H1 (cell line): ENCODE results near the gene UQCC3. TPM values are rescaled to one million over a fixed set of nuclear protein-coding genes. Genes with fewer than 3 reads are reported as not detected.
A peak's percentile ranks its signal among the peaks of the same experiment; 100 is the strongest.

Experiments used
- CTCF ChIA-PET: fragments of 300-600 bp; sonication (Branson Sonifier 250); formaldehyde crosslinking; loops from one replicate; lab custom pipeline; 2021; ENCODE audit not compliant: partially characterized antibody; lab: Charles Lee
- POLR2A ChIA-PET: fragments of 300-600 bp; sonication (Branson Sonifier 250); formaldehyde crosslinking; loops from one replicate; lab custom pipeline; 2021; ENCODE audit warnings: inconsistent platforms; ENCODE audit not compliant: partially characterized antibody; lab: Charles Lee
- DNase-seq, 2 experiments: peaks; one replicate each; pipeline versions ENCODE4 v3.0.0 to v3.0.0-alpha.2; 2010 to 2022; ENCODE audit warnings: low spot score in 2 of 2, low read depth in 1 of 2, mixed read lengths in 1 of 2
- FAIRE-seq: peaks from 2 replicates; lab custom pipeline; 2011; peaks lifted over from hg19 to GRCh38; lab: Jason Lieb, UNC
- H2AFZ ChIP-seq: 2 replicates; pipeline ENCODE4 v1.8.1; 2012; ENCODE audit warnings: low read length, inconsistent platforms
- H2AK5ac ChIP-seq: 2 replicates; pipeline ENCODE4 v1.6.1; 2013; ENCODE audit warnings: low read depth, low read length
- H2BK120ac ChIP-seq: replicated peaks from 2 replicates; pipeline ENCODE3; 2013; ENCODE audit warnings: low read depth, low read length, inconsistent platforms
- H2BK12ac ChIP-seq: 2 replicates; pipeline ENCODE4 v1.6.1; 2013; ENCODE audit warnings: low read depth, low read length
- H2BK15ac ChIP-seq: 2 replicates; pipeline ENCODE4 v1.6.1; 2013; ENCODE audit warnings: low read length
- H2BK20ac ChIP-seq: 2 replicates; pipeline ENCODE4 v1.6.1; 2013; ENCODE audit warnings: low read length
- H2BK5ac ChIP-seq: 2 replicates; pipeline ENCODE4 v1.6.1; 2013; ENCODE audit warnings: low read depth, low read length
- H3K14ac ChIP-seq: 2 replicates; pipeline ENCODE4 v1.6.1; 2013; ENCODE audit warnings: inconsistent platforms; ENCODE audit not compliant: insufficient read length
- H3K18ac ChIP-seq: 2 replicates; pipeline ENCODE4 v1.6.1; 2013; ENCODE audit warnings: low read length; ENCODE audit errors: extremely low read depth
- H3K23ac ChIP-seq: 2 replicates; pipeline ENCODE4 v1.6.1; 2013; ENCODE audit warnings: inconsistent platforms; ENCODE audit not compliant: insufficient read length
- H3K23me2 ChIP-seq: 2 replicates; pipeline ENCODE4 v1.6.1; 2013; ENCODE audit warnings: low read depth, low read length
- H3K27ac ChIP-seq: 2 replicates; pipeline ENCODE4 v1.6.1; 2011; ENCODE audit warnings: low read depth, low read length, inconsistent platforms
- H3K27me3 ChIP-seq, 4 experiments: replicated peaks in 1 of 4; 1 replicate in 1 of 4; 2 replicates in 3 of 4; pipeline versions ENCODE4 v1.6.1 to v1.8.1; 2011 to 2013; ENCODE audit warnings: low read length in 3 of 4, mild to moderate bottlenecking in 3 of 4, inconsistent platforms in 2 of 4, mixed read lengths in 2 of 4, moderate library complexity in 1 of 4; ENCODE audit not compliant: control insufficient read depth in 3 of 4, insufficient read depth in 3 of 4; ENCODE audit errors: extremely low read depth in 1 of 4
- H3K36me3 ChIP-seq, 4 experiments: 2 replicates each; pipeline versions ENCODE4 v1.6.1 to v1.8.1; 2011 to 2013; ENCODE audit warnings: mild to moderate bottlenecking in 4 of 4, low read length in 3 of 4, moderate library complexity in 2 of 4, control low read depth in 1 of 4, inconsistent platforms in 1 of 4; ENCODE audit not compliant: insufficient read depth in 4 of 4, control insufficient read depth in 2 of 4
- H3K4ac ChIP-seq: replicated peaks from 2 replicates; pipeline ENCODE3; 2013; ENCODE audit warnings: low read length, low read depth, mixed read lengths, inconsistent platforms; ENCODE audit not compliant: insufficient read length
- H3K4me1 ChIP-seq, 4 experiments: replicated peaks in 1 of 4; 1 replicate in 1 of 4; 2 replicates in 3 of 4; pipeline versions ENCODE4 v1.6.1 to v1.8.1; 2011 to 2013; ENCODE audit warnings: low read length in 3 of 4, inconsistent platforms in 2 of 4, mixed read lengths in 1 of 4; ENCODE audit not compliant: insufficient read depth in 4 of 4, control insufficient read depth in 3 of 4
- H3K4me2 ChIP-seq, 2 experiments: 2 replicates each; pipeline versions ENCODE4 v1.6.1 to v1.8.1; 2011 to 2013; ENCODE audit warnings: low read depth in 2 of 2, low read length in 2 of 2, control low read depth in 1 of 2, inconsistent platforms in 1 of 2, mild to moderate bottlenecking in 1 of 2; ENCODE audit not compliant: insufficient read depth in 1 of 2
- H3K4me3 ChIP-seq, 4 experiments: fragments of 200-600, 300-600 bp in 1 of 4; sonication (generic), shearing (Covaris generic), sonication (Bioruptor Twin) in 1 of 4; 2 replicates each; pipeline versions ENCODE4 v1.5.1 to v1.8.1; 2011 to 2016; ENCODE audit warnings: low read length in 4 of 4, low read depth in 3 of 4, control low read depth in 2 of 4, inconsistent platforms in 2 of 4, mild to moderate bottlenecking in 2 of 4, mixed read lengths in 1 of 4, moderate library complexity in 1 of 4; ENCODE audit not compliant: insufficient read depth in 2 of 4; ENCODE audit errors: extremely low read depth in 1 of 4
- H3K56ac ChIP-seq: replicated peaks from 2 replicates; pipeline ENCODE3; 2013; ENCODE audit warnings: low read depth, mild to moderate bottlenecking, mixed read lengths, low read length, inconsistent platforms; ENCODE audit not compliant: insufficient read length
- H3K79me1 ChIP-seq: 2 replicates; pipeline ENCODE4 v1.6.1; 2013; ENCODE audit warnings: low read depth, low read length, control low read depth
- H3K79me2 ChIP-seq, 2 experiments: 2 replicates each; pipeline versions ENCODE4 v1.6.1 to v1.8.1; 2012 to 2013; ENCODE audit warnings: low read length in 2 of 2, mild to moderate bottlenecking in 2 of 2, inconsistent platforms in 1 of 2; ENCODE audit not compliant: insufficient read depth in 2 of 2, control insufficient read depth in 1 of 2
- H3K9ac ChIP-seq, 4 experiments: replicated peaks in 1 of 4; 1 replicate in 1 of 4; 2 replicates in 3 of 4; pipeline versions ENCODE4 v1.6.1 to v1.8.1; 2011 to 2013; ENCODE audit warnings: low read depth in 3 of 4, low read length in 3 of 4, control low read depth in 2 of 4, mild to moderate bottlenecking in 2 of 4, moderate library complexity in 2 of 4, inconsistent platforms in 1 of 4; ENCODE audit errors: extremely low read depth in 1 of 4
- H3K9me3 ChIP-seq, 2 experiments: 2 replicates each; pipeline versions ENCODE4 v1.6.1 to v1.8.1; 2012 to 2013; ENCODE audit warnings: mild to moderate bottlenecking in 2 of 2, moderate library complexity in 2 of 2, control low read depth in 1 of 2, inconsistent platforms in 1 of 2, low read depth in 1 of 2, low read length in 1 of 2, mixed read lengths in 1 of 2; ENCODE audit not compliant: insufficient read depth in 2 of 2
- H4K20me1 ChIP-seq, 2 experiments: replicated peaks in 1 of 2; 2 replicates each; pipeline versions ENCODE3 to v1.8.1; 2011 to 2013; ENCODE audit warnings: inconsistent platforms in 2 of 2, low read length in 2 of 2, mild to moderate bottlenecking in 1 of 2; ENCODE audit not compliant: insufficient read depth in 2 of 2, control insufficient read depth in 1 of 2
- H4K5ac ChIP-seq: 2 replicates; pipeline ENCODE4 v1.6.1; 2013; ENCODE audit warnings: low read length, low read depth, mixed read lengths, inconsistent platforms; ENCODE audit not compliant: insufficient read length
- H4K8ac ChIP-seq: 2 replicates; pipeline ENCODE4 v1.8.0; 2013; ENCODE audit warnings: mild to moderate bottlenecking, moderate library complexity, low read length, inconsistent platforms; ENCODE audit not compliant: insufficient read depth; ENCODE audit errors: extremely low read depth
- H4K91ac ChIP-seq: replicated peaks from 2 replicates; pipeline ENCODE3; 2013; ENCODE audit warnings: low read length, mixed read lengths, inconsistent platforms; ENCODE audit not compliant: insufficient read length
- CBX5 ChIP-seq: fragments of 300-800, 300-1000 bp; sonication (generic); IDR thresholded peaks from 2 replicates; pipeline ENCODE4 v1.7.1; 2016; ENCODE audit warnings: antibody characterized with exemption, low read length, low read depth
- EGR1 ChIP-seq: IDR thresholded peaks from 2 replicates; pipeline ENCODE4 v1.6.1; 2011; ENCODE audit warnings: low read depth, low read length, borderline replicate concordance
- WGBS, 2 experiments: shearing (Covaris generic) in 1 of 2; methylation state at CpG; one replicate each; pipeline versions ENCODE4 v1.1.6 to v1.1.7; 2013 to 2015; ENCODE audit warnings: low lambda C conversion rate in 2 of 2, mixed read lengths in 2 of 2, inconsistent platforms in 1 of 2, low coverage in 1 of 2, missing lambda C conversion rate in 1 of 2; ENCODE audit not compliant: insufficient replicate concordance in 2 of 2, insufficient coverage in 1 of 2, insufficient read length in 1 of 2; ENCODE audit errors: extremely low coverage in 1 of 2, missing lambda C conversion rate in 1 of 2; 5-methylcytosine and 5-hydroxymethylcytosine counted together
- polyA plus RNA-seq, 7 experiments: library from polyadenylated mRNA; depleted of rRNA in 3 of 7; stranded (reverse) in 5 of 7; unstranded in 2 of 7; fragments of >200 nt in 5 of 7; fragments of 200-250 nt in 2 of 7; gene quantifications; 1 replicate in 5 of 7; 2 replicates in 1 of 7; 4 replicates in 1 of 7; pipeline versions ENCODE4 v1.2.1 to v1.2.3, GENCODE V29; 2011 to 2013; ENCODE audit warnings: missing spikeins in 2 of 7, mixed read lengths in 2 of 7
- total RNA-seq: library from RNA; stranded (reverse); fragmentation: NEBNext Ultra II Directional; extraction: Animal tissue kit (Norgen Biotek cat#: 25700); gene quantifications from 2 replicates; pipeline ENCODE4 v1.2.1, GENCODE V29; 2021

UQCC3 gene
- total and polyA plus RNA-seq, 2 of the 8 experiments (the other 6 are each of a cell fraction or from before 2014, with no cell fraction given), result 14.2 to 15.7 TPM

DNA sequence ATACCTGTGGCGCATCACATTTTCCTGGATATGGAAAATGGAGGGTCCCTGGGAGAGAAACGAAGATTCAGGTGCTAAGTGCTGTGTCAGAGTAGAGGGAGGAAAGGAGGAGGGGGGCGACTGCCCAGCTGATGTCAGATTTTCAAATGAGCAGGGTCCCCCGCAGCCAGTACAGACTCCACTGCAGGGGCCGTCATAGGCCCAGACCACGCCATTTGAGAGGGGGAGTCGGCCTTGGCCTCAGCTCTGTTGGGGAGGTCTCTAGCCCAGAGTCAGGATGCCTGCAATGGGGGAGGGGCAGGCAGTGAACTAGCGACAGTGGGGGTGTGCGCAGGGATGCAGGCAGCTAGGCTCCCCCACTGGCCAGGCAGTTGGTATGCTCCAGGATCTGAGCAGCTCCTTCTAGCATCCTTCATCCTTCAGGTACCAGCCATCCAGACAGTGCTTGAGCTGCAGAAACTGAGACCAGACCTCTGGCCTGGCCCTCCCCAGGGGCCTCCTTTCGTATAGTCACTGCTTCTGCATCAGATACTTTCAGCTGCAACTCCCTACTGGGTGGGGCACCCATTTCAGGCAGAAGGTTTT lies 35.9 kb downstream of the UQCC3 start, which contains the start of the genes BSCL2 and GNG3:
TSS of gene BSCL2 (minus strand) at position 148 of the 585 bp plus-strand sequence. CDS start 229 bp downstream, outside the sequence.
TSS of gene GNG3 (plus strand) at position 400 of the 585 bp plus-strand sequence. CDS start 620 bp downstream, outside the sequence.
- Histone ChIP-seq H3K36me3 (peaks cover 4 to 19% (median 9%) of the 10 kb centered on the region in 4 experiments; a peak in 7 of 8 replicates), H3K4me1 (peaks cover 7 to 34% (median 20%) of the 10 kb centered on the region in 4 experiments)
- POLR2A ChIA-PET, result interaction anchor here (0.6 to 61.4 kb wide), 27 partner anchors 9 to 420 kb away, joined by 3 to 2041 read pairs (median 9); partner anchors contain the start of genes C11orf98, CSKMT, EEF1G and EML3
- TF ChIP-seq CBX5 (no peak), EGR1 (peak; percentile 86; the same call in 1 of the 2 replicates)

More for the DNA sequence above, 35.9 kb downstream of the UQCC3 start, which contains the start of the genes BSCL2 and GNG3:
- H4K5ac ChIP-seq, result peak within 1 kb of the TSS; percentile 38
- H3K56ac ChIP-seq, result no peak within 1 kb of the TSS
- no peaks in the 10 kb centered on the region; the same call in 1 of the 2 replicates for H3K79me1 ChIP-seq
- peaks cover 22% of the 10 kb centered on the region for H3K23me2 ChIP-seq
- 0 out of 2 replicates have a peak within 1 kb of the TSS, but pooled peaks have one; percentile 7 for H4K8ac ChIP-seq
- H2BK120ac ChIP-seq, result peak within 1 kb of the TSS; percentile 72
- H3K4me3 ChIP-seq, result peak within 1 kb of the TSS; percentile 68 to 89 (median 84)
- peak within 1 kb of the TSS; percentile 79 for H3K18ac ChIP-seq
- peak within 1 kb of the TSS; percentile 25 for H2AK5ac ChIP-seq
- no peak within 1 kb of the TSS for H3K23ac ChIP-seq
- H3K27ac ChIP-seq, result peak within 1 kb of the TSS; percentile 46
- peak within 1 kb of the TSS in 3 of 4 experiments; percentile 52 to 76 (median 74); a peak in 6 of 7 replicates for H3K9ac ChIP-seq
- H3K4ac ChIP-seq, result peak within 1 kb of the TSS; percentile 75
- H3K79me2 ChIP-seq, result peaks cover 0 to 7% of the 10 kb centered on the region in 2 experiments; a peak in 1 of 4 replicates
- no peaks in the 10 kb centered on the region for H4K20me1 ChIP-seq
- DNase-seq (peak; percentile 93 to 96), FAIRE-seq (peak; percentile 28)
- H4K91ac ChIP-seq, result peak within 1 kb of the TSS; percentile 67
- WGBS, 2 experiments, result 2% methylated on average over 9 of the region's 10 CpGs; no CpG with 5 or more reads in 1 of the 2 experiments
- H3K4me2 ChIP-seq, result peak within 1 kb of the TSS; percentile 99
- H2AFZ ChIP-seq, result no peak within 1 kb of the TSS
- no peak within 1 kb of the TSS for H3K14ac ChIP-seq
- H2BK15ac ChIP-seq, result peak within 1 kb of the TSS; percentile 81; the same call in 1 of the 2 replicates
- no peaks in the 10 kb centered on the region for H3K27me3 ChIP-seq
- peak within 1 kb of the TSS; percentile 86; the same call in 1 of the 2 replicates for H2BK12ac ChIP-seq
- CTCF ChIA-PET, result interaction anchor here (1.2 to 3.8 kb wide), 6 partner anchors 18 to 150 kb away, joined by 3 to 21 read pairs (median 6); partner anchors contain the start of genes C11orf98, CSKMT, LRRN4CL and TAF6L
- no peaks in the 10 kb centered on the region for H3K9me3 ChIP-seq
- peak within 1 kb of the TSS; percentile 86 for H2BK5ac ChIP-seq
- 0 out of 2 replicates have a peak within 1 kb of the TSS, but pooled peaks have one; percentile 66 for H2BK20ac ChIP-seq
